Measurements from ENCODE around the gene TRIM5. TPM values are rescaled to one million over a fixed set of nuclear protein-coding genes. Genes with fewer than 3 reads are reported as not detected.

TRIM5 gene, protein sequence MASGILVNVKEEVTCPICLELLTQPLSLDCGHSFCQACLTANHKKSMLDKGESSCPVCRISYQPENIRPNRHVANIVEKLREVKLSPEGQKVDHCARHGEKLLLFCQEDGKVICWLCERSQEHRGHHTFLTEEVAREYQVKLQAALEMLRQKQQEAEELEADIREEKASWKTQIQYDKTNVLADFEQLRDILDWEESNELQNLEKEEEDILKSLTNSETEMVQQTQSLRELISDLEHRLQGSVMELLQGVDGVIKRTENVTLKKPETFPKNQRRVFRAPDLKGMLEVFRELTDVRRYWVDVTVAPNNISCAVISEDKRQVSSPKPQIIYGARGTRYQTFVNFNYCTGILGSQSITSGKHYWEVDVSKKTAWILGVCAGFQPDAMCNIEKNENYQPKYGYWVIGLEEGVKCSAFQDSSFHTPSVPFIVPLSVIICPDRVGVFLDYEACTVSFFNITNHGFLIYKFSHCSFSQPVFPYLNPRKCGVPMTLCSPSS
- total RNA-seq: 30.1 and 37.0 TPM in 2 replicates
- 14.2 and 19.6 TPM in 2 replicates for polyA plus RNA-seq

DNA sequence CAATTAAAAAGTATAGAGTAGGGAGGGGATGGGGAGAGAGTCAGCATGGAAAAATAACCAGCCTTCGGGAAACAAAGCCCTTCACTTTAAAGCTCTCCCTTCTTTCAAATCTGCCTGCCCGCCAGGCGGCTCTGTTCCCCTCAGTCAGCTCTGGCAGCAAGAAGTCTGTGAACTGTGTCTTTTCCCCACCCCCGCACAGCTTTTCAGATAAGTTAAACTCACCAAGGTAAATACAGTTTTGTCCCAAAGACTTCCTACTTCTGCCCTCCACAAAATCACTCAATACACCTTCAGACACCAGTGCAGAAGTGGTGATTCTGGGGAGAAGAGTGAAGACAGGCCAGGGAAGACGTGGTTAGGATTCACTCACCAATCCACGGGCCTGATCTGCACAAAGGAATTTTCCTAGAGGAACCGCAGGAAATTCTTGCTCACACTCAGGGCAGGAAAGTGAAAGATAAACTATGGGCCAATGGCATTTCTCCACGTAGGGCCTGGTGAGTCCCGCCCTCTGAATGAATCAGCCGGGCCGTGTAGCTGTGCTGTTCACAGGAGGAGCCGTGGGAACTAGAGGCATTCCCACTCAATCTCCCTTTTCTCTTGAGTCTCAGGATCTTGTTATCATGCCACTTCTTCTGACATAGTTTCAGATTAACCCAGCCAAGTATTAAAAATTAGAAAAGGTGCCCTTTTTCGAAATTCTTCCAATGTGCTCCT is at the start of gene TRIM5:
TRIM5 (minus strand) TSS at position 429 of the 717 bp plus-strand sequence. CDS start 4,897 bp downstream, outside the sequence.
- WGBS (ENCODE audit: low lambda C conversion rate, missing lambda C conversion rate): 4% methylated on average over 13 of the region's 13 CpGs
- Histone ChIP-seq H3K27me3 (no peaks in the 10 kb centered on the region), H3K9me3 (ENCODE audit: low read depth) (no peaks in the 10 kb centered on the region), H3K9me2 (replicated peaks; ENCODE audit: insufficient read depth) (no peaks in the 10 kb centered on the region), H3K79me2 (peaks cover 46% of the 10 kb centered on the region), H3K27ac (peak within 1 kb of the TSS; percentile 97), H2AFZ (peak within 1 kb of the TSS; percentile 60), H3K4me2 (peak within 1 kb of the TSS; percentile 88), H3K4me3 (peak within 1 kb of the TSS; percentile 40), H3K36me3 (replicated peaks; ENCODE audit: insufficient read depth, low read depth) (no peaks in the 10 kb centered on the region), H3K4me1 (ENCODE audit: insufficient read depth) (no peaks in the 10 kb centered on the region), H4K20me1 (ENCODE audit: insufficient read depth, poor library complexity, severe bottlenecking) (no peaks in the 10 kb centered on the region)
- TF ChIP-seq, protein P1, sequence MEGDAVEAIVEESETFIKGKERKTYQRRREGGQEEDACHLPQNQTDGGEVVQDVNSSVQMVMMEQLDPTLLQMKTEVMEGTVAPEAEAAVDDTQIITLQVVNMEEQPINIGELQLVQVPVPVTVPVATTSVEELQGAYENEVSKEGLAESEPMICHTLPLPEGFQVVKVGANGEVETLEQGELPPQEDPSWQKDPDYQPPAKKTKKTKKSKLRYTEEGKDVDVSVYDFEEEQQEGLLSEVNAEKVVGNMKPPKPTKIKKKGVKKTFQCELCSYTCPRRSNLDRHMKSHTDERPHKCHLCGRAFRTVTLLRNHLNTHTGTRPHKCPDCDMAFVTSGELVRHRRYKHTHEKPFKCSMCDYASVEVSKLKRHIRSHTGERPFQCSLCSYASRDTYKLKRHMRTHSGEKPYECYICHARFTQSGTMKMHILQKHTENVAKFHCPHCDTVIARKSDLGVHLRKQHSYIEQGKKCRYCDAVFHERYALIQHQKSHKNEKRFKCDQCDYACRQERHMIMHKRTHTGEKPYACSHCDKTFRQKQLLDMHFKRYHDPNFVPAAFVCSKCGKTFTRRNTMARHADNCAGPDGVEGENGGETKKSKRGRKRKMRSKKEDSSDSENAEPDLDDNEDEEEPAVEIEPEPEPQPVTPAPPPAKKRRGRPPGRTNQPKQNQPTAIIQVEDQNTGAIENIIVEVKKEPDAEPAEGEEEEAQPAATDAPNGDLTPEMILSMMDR (IDR thresholded peaks at IDR 0.05; ENCODE audit: poor library complexity): peak; percentile 73
- TF ChIP-seq EZH2phosphoT487 (IDR thresholded peaks at IDR 0.05; ENCODE audit: low read depth, severe bottlenecking, unreplicated experiment): no peak
- peak; percentile 95 for DNase-seq (ENCODE audit: low spot score)

DNA sequence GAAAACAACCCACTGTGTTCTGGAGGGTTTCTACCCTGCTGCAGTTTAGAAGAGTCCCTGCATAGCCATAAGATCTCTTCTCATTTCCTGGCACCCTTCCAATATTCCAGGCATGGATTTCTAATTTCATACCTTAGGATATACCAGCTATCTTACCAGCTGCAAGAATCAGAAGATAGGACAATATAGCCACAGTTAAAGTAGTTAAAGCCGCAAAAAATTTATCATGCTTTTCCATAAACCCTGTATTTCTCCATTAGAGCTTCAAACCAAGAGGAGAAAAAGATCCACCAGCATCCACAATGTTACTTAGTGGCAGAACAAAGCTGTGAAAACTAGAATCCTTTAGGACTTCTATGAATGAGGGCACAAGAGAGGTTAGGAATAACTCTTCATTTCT is 42.8 kb upstream of the TRIM5 start:
- no peaks in the 10 kb centered on the region for H3K9me2 ChIP-seq (replicated peaks; ENCODE audit: insufficient read depth)
- H3K79me2 ChIP-seq: no peaks in the 10 kb centered on the region
- TF ChIP-seq, protein P1 (IDR thresholded peaks at IDR 0.05; ENCODE audit: poor library complexity): no peak
- TF ChIP-seq EZH2 (IDR thresholded peaks at IDR 0.05; ENCODE audit: borderline replicate concordance) (no peak), EZH2phosphoT487 (IDR thresholded peaks at IDR 0.05; ENCODE audit: low read depth, severe bottlenecking, unreplicated experiment) (no peak)
- H3K36me3 ChIP-seq (replicated peaks; ENCODE audit: insufficient read depth, low read depth): no peaks in the 10 kb centered on the region
- H3K27me3 ChIP-seq: no peaks in the 10 kb centered on the region
- H3K9me3 ChIP-seq (ENCODE audit: low read depth): no peaks in the 10 kb centered on the region
- H3K4me1 ChIP-seq (ENCODE audit: insufficient read depth): no peaks in the 10 kb centered on the region
- H2AFZ ChIP-seq: no peak overlapping the region
- no peaks in the 10 kb centered on the region for H4K20me1 ChIP-seq (ENCODE audit: insufficient read depth, poor library complexity, severe bottlenecking)
- H3K4me2 ChIP-seq: no peak overlapping the region
- H3K27ac ChIP-seq: no peak overlapping the region
- 83% methylated on average over 1 of the region's 1 CpG for WGBS (ENCODE audit: low lambda C conversion rate, missing lambda C conversion rate)
- DNase-seq (ENCODE audit: low spot score): no peak
- H3K4me3 ChIP-seq: no peak overlapping the region

DNA sequence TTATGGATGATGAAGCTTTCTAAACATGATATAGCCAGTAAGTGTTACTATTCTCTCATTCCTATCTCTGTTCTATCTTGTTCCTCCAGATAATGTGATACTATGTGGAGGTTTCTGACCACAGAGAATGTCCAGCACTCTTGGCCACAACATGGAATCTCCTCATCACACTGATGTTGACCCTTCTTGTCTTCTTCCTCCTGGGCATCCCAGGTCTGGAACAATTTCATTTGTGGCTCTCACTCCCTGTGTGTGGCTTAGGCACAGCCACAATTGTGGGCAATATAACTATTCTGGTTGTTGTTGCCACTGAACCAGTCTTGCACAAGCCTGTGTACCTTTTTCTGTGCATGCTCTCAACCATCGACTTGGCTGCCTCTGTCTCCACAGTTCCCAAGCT is 41.5 kb upstream of the TRIM5 start:
- Histone ChIP-seq H3K79me2 (no peaks in the 10 kb centered on the region), H3K36me3 (replicated peaks; ENCODE audit: insufficient read depth, low read depth) (no peaks in the 10 kb centered on the region), H4K20me1 (ENCODE audit: insufficient read depth, poor library complexity, severe bottlenecking) (no peaks in the 10 kb centered on the region), H3K9me3 (ENCODE audit: low read depth) (no peaks in the 10 kb centered on the region), H3K4me1 (ENCODE audit: insufficient read depth) (no peaks in the 10 kb centered on the region), H3K4me3 (no peak overlapping the region), H2AFZ (no peak overlapping the region), H3K9me2 (replicated peaks; ENCODE audit: insufficient read depth) (no peaks in the 10 kb centered on the region), H3K4me2 (no peak overlapping the region), H3K27me3 (no peaks in the 10 kb centered on the region), H3K27ac (no peak overlapping the region)
- TF ChIP-seq, protein P1 (IDR thresholded peaks at IDR 0.05; ENCODE audit: poor library complexity): no peak
- TF ChIP-seq EZH2 (IDR thresholded peaks at IDR 0.05; ENCODE audit: borderline replicate concordance) (no peak), EZH2phosphoT487 (IDR thresholded peaks at IDR 0.05; ENCODE audit: low read depth, severe bottlenecking, unreplicated experiment) (no peak)
- WGBS (ENCODE audit: low lambda C conversion rate, missing lambda C conversion rate): 89% methylated on average over 1 of the region's 1 CpG
- DNase-seq (ENCODE audit: low spot score): no peak
